HepG2 (cell line): ENCODE data around the gene CFAP46. TPM values are rescaled to one million over a fixed set of nuclear protein-coding genes. Genes with fewer than 3 reads are reported as not detected.

Experiments
- ATAC-seq: fragments of 200-7000 bp; cut with Tn5 transposase; 3 replicates; pipeline ENCODE4 v1.9.1; 2020; ENCODE audit warnings: mild to moderate bottlenecking, moderate library complexity
- BruUV-seq: library from RNA; stranded (reverse); fragments of 400-500 nt; replicated peaks from 2 replicates; lab custom pipeline; 2021; lab: Mats Ljungman, UMichigan
- CTCF ChIA-PET: fragments of 300-600 bp; formaldehyde crosslinking; extraction: SDS; loops from one replicate; lab custom pipeline; 2021; ENCODE audit warnings: low total read pairs, inconsistent platforms, low intra/inter-chr PET ratio; lab: Yijun Ruan, JAX
- POLR2A ChIA-PET: fragments of 350-600 bp; sonication (Branson Sonifier 250); formaldehyde crosslinking; loops from one replicate; lab custom pipeline; 2020; ENCODE audit warnings: antibody characterized with exemption, inconsistent platforms; lab: Yijun Ruan, JAX
- DNase-seq: peaks from one replicate; pipeline ENCODE4 v3.0.0-alpha.2; 2015; ENCODE audit warnings: low spot score
- FAIRE-seq: peaks from 3 replicates; lab custom pipeline; 2011; peaks lifted over from hg19 to GRCh38; lab: Jason Lieb, UNC
- H2AFZ ChIP-seq: one replicate; pipeline ENCODE4 v1.6.1; 2011; ENCODE audit warnings: low read length, inconsistent platforms
- H3K27ac ChIP-seq: fragments of 300-600 bp; 3 replicates; pipeline ENCODE4 v1.8.0; 2011; ENCODE audit warnings: mixed run types, mild to moderate bottlenecking, mixed read lengths, low read length, inconsistent platforms; ENCODE audit not compliant: insufficient read depth; ENCODE audit errors: extremely low read length
- H3K27me3 ChIP-seq, 2 experiments: fragments of 200-600 bp in 1 of 2; 2 replicates in 1 of 2; 3 replicates in 1 of 2; pipeline versions ENCODE4 v1.6.0 to v1.8.0; 2011; ENCODE audit warnings: low read length in 2 of 2, mild to moderate bottlenecking in 2 of 2, moderate library complexity in 2 of 2, inconsistent platforms in 1 of 2; ENCODE audit not compliant: insufficient read depth in 2 of 2, control insufficient read depth in 1 of 2
- H3K36me3 ChIP-seq, 2 experiments: fragments of 200-600 bp in 1 of 2; replicated peaks in 1 of 2; 2 replicates in 1 of 2; 3 replicates in 1 of 2; pipeline versions ENCODE4 v1.5.1 to v1.8.0; 2011; ENCODE audit warnings: low read length in 2 of 2, inconsistent platforms in 1 of 2; ENCODE audit not compliant: insufficient read depth in 2 of 2, control insufficient read depth in 1 of 2
- H3K4me1 ChIP-seq: 2 replicates; pipeline ENCODE4 v1.5.1; 2012; ENCODE audit warnings: low read length, inconsistent platforms; ENCODE audit not compliant: insufficient read depth
- H3K4me2 ChIP-seq: 2 replicates; pipeline ENCODE4 v1.6.0; 2011; ENCODE audit warnings: low read depth, low read length, inconsistent platforms
- H3K4me3 ChIP-seq, 3 experiments: fragments of 200-600 bp in 1 of 3; sonication (generic), shearing (Covaris generic) in 1 of 3; replicated peaks in 1 of 3; 2 replicates each; pipeline ENCODE4 v1.5.1; 2011 to 2016; ENCODE audit warnings: low read length in 3 of 3, inconsistent platforms in 2 of 3, low read depth in 2 of 3, mild to moderate bottlenecking in 2 of 3, control low read depth in 1 of 3, mixed read lengths in 1 of 3; ENCODE audit not compliant: insufficient read depth in 1 of 3
- H3K79me2 ChIP-seq: one replicate; pipeline ENCODE4 v1.6.1; 2011; ENCODE audit warnings: low read length, inconsistent platforms; ENCODE audit not compliant: insufficient read depth
- H3K9ac ChIP-seq: 2 replicates; pipeline ENCODE4 v1.6.0; 2011; ENCODE audit warnings: mild to moderate bottlenecking, low read depth, low read length, inconsistent platforms; ENCODE audit not compliant: insufficient read depth
- H3K9me3 ChIP-seq: 2 replicates; pipeline ENCODE4 v1.5.1; 2012; ENCODE audit warnings: mild to moderate bottlenecking, low read length
- H4K20me1 ChIP-seq: 2 replicates; pipeline ENCODE4 v1.6.0; 2011; ENCODE audit warnings: inconsistent platforms, mild to moderate bottlenecking, low read length, moderate library complexity; ENCODE audit not compliant: insufficient read depth
- ARNTL ChIP-seq: sonication (generic); formaldehyde crosslinking; IDR thresholded peaks from 2 replicates; pipeline ENCODE4 v1.4.0; 2020; ENCODE audit warnings: mild to moderate bottlenecking, missing genetic modification reagents
- ATF6 ChIP-seq: sonication (generic); formaldehyde crosslinking; conservative IDR thresholded peaks from 2 replicates; pipeline ENCODE4 v1.4.0; 2020; ENCODE audit warnings: missing genetic modification reagents
- MTF1 ChIP-seq: sonication (generic); formaldehyde crosslinking; IDR thresholded peaks from 2 replicates; pipeline ENCODE4 v1.5.0; 2020; ENCODE audit warnings: missing genetic modification reagents
- MZF1 ChIP-seq: sonication (generic); formaldehyde crosslinking; IDR thresholded peaks from 2 replicates; pipeline ENCODE4 v1.8.1; 2023; ENCODE audit warnings: mild to moderate bottlenecking, missing genetic modification reagents, borderline replicate concordance
- NRL ChIP-seq: sonication (generic); formaldehyde crosslinking; IDR thresholded peaks from 2 replicates; pipeline ENCODE4 v1.5.0; 2020; ENCODE audit warnings: missing genetic modification reagents, mild to moderate bottlenecking, moderate library complexity, borderline replicate concordance
- SYNCRIP ChIP-seq: fragments of 200-400 bp; formaldehyde crosslinking; IDR thresholded peaks from 2 replicates; pipeline ENCODE4 v1.6.1; 2018; ENCODE audit warnings: mild to moderate bottlenecking, low read depth, low read length; ENCODE audit not compliant: insufficient read depth
- ZKSCAN8 ChIP-seq: IDR thresholded peaks from 2 replicates; pipeline ENCODE4 v1.6.1; 2016; ENCODE audit warnings: borderline replicate concordance, missing genetic modification reagents, missing compliant biosample characterization
- ZNF34 ChIP-seq: sonication (generic); formaldehyde crosslinking; IDR thresholded peaks from 2 replicates; pipeline ENCODE4 v1.4.0; 2020; ENCODE audit warnings: mild to moderate bottlenecking, missing genetic modification reagents, borderline replicate concordance
- ZNF572 ChIP-seq: sonication (generic); formaldehyde crosslinking; IDR thresholded peaks from 2 replicates; pipeline ENCODE4 v1.5.1; 2020; ENCODE audit warnings: mild to moderate bottlenecking, missing genetic modification reagents
- ZSCAN5A ChIP-seq: sonication (generic); formaldehyde crosslinking; IDR thresholded peaks from 2 replicates; pipeline ENCODE4 v1.8.0; 2022; ENCODE audit warnings: mild to moderate bottlenecking, missing genetic modification reagents, borderline replicate concordance
- WGBS: methylation state at CpG from one replicate; pipeline ENCODE4 v1.1.6; 2017; ENCODE audit warnings: low lambda C conversion rate; 5-methylcytosine and 5-hydroxymethylcytosine counted together
- in situ Hi-C: cut with HindIII; loops from 2 replicates; pipeline ENCODE4 v1.10.0; 2017; ENCODE audit warnings: low pct_unique_long_range_greater_than_20kb; ENCODE audit not compliant: extremely low pct_ligation_motif_present
- intact Hi-C: fragments of 100-400 bp; cut with micrococcal nuclease; formaldehyde crosslinking; loops from one replicate; pipeline ENCODE4 v1.10.0; 2022; ENCODE audit not compliant: unreplicated experiment
- polyA plus RNA-seq, 8 experiments: library from polyadenylated mRNA; depleted of rRNA in 3 of 8; stranded (reverse) in 7 of 8; unstranded in 1 of 8; fragments of >200 nt; fragmentation: Illumina TruSeq in 4 of 8; extraction: Trizol in 4 of 8; gene quantifications; 2 replicates each; pipeline versions ENCODE4 v1.2.1 to v1.2.3, GENCODE V29; 2011 to 2016; ENCODE audit warnings: low read depth in 4 of 8, missing spikeins in 1 of 8, mixed read lengths in 1 of 8; ENCODE audit not compliant: insufficient read depth in 1 of 8
- total RNA-seq, 5 experiments: library from RNA; depleted of rRNA; stranded (reverse); fragments of >200 nt; fragmentation: Illumina TruSeq; extraction: Trizol; gene quantifications; 2 replicates each; pipeline ENCODE4 v1.2.3, GENCODE V29; 2016; ENCODE audit warnings: low read depth in 1 of 5

CFAP46 gene
- total and polyA plus RNA-seq, 2 of the 13 experiments (the other 11 are each of a cell fraction or from before 2014, with no cell fraction given), result 0.24 to 0.84 TPM

DNA sequence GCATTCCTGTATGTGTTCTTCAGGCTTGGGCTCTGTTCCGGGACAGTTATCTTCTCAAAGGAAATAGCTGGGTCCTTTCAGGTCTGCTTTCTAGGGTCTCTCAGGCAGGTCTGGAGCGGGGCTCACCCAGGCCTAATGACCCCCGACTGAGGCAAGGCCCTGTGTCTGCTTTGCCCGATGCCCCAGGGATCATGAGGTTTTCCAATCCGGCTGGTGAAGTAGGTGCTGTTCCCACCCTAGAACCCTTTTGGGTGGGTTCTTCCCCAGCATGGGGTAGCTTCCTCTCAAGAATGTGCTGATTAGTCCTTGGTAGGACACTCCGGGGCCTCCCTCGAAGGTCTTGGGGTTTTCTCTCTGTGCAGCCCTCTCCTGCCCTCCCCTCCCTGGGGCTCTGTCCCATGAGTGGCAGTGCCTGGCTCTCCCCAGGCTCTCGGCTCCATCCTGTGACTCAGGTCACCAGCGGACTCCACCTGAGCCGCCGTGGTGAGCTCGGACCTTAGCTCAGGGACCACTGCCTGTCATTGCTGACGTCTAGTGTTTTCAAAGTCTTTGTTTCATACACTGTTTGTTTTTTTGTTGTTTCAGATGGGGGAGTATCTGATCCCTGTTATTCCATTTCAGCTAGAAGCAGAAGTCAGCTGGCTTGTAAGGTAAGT is 85.4 kb downstream of the CFAP46 start:
- in situ Hi-C loops, result no loop called here
- no peak for TF ChIP-seq SYNCRIP
- TF ChIP-seq ZNF572, result no peak
- no peak for TF ChIP-seq ZSCAN5A (CRISPR knock-in tag)
- TF ChIP-seq MZF1, result no peak
- TF ChIP-seq ARNTL, result no peak
- no peak for TF ChIP-seq MTF1
- no peak for TF ChIP-seq NRL (CRISPR knock-in tag)
- no peak for TF ChIP-seq ATF6 (CRISPR knock-in tag)
- no peak for TF ChIP-seq ZKSCAN8 (CRISPR knock-in tag)
- no peak for TF ChIP-seq ZNF34
- ATAC-seq (no peak), DNase-seq (no peak), FAIRE-seq (no peak)
- ChIA-PET POLR2A (no interaction called here), CTCF (no interaction called here)
- intact Hi-C loops, result no loop called here
- Histone ChIP-seq H3K4me2 (no peak overlapping the region), H3K27me3 (peaks cover 6 to 20% of the 10 kb centered on the region in 2 experiments; a peak in 4 of 5 replicates), H3K27ac (no peak overlapping the region), H2AFZ (no peak overlapping the region), H3K4me3 (no peak overlapping the region), H4K20me1 (no peaks in the 10 kb centered on the region), H3K4me1 (no peaks in the 10 kb centered on the region), H3K36me3 (no peaks in the 10 kb centered on the region), H3K9ac (no peak overlapping the region), H3K79me2 (no peaks in the 10 kb centered on the region), H3K9me3 (no peaks in the 10 kb centered on the region)
- WGBS, result 40% methylated on average over 11 of the region's 13 CpGs
- no TSS peak for BruUV-seq
